Neural cell (in vitro differentiated cells): ENCODE measurements around the gene SPATA9. TPM values are rescaled to one million over a fixed set of nuclear protein-coding genes. Genes with fewer than 3 reads are reported as not detected.

Experiments
- H2AFZ ChIP-seq: fragments of 200-600, 300-800 bp; sonication (generic), shearing (Covaris generic); 2 replicates; pipeline ENCODE4 v1.6.0; 2014; ENCODE audit warnings: low read depth, mild to moderate bottlenecking, antibody characterized with exemption, low read length, moderate library complexity
- H3F3A ChIP-seq: fragments of 200-600 bp; shearing (Covaris generic); 2 replicates; pipeline ENCODE4 v1.6.1; 2016; ENCODE audit warnings: mild to moderate bottlenecking, moderate library complexity, mixed read lengths, antibody characterized with exemption, low read length; ENCODE audit not compliant: insufficient read depth, poor library complexity, severe bottlenecking
- H3K27ac ChIP-seq: fragments of 200-600, 300-800 bp; sonication (generic), shearing (Covaris generic); 2 replicates; pipeline ENCODE4 v1.5.1; 2014; ENCODE audit warnings: mild to moderate bottlenecking, low read length, moderate library complexity
- H3K27me3 ChIP-seq: fragments of 300-800, 200-600 bp; sonication (generic), shearing (Covaris generic); 2 replicates; pipeline ENCODE4 v1.6.0; 2014; ENCODE audit warnings: mild to moderate bottlenecking, low read depth, low read length, moderate library complexity; ENCODE audit not compliant: insufficient read depth
- H3K36me3 ChIP-seq: fragments of 300-800, 200-600 bp; sonication (generic), shearing (Covaris generic); 2 replicates; pipeline ENCODE4 v1.5.1; 2014; ENCODE audit warnings: mild to moderate bottlenecking, antibody characterized with exemption, low read length, moderate library complexity; ENCODE audit not compliant: insufficient read depth
- H3K4me2 ChIP-seq: fragments of 300-800, 200-600 bp; sonication (generic), shearing (Covaris generic); 2 replicates; pipeline ENCODE4 v1.6.0; 2014; ENCODE audit warnings: mild to moderate bottlenecking, low read length
- H3K4me3 ChIP-seq: fragments of 300-800, 200-600 bp; sonication (generic), shearing (Covaris generic); 2 replicates; pipeline ENCODE4 v1.5.1; 2014; ENCODE audit warnings: mild to moderate bottlenecking, low read length, moderate library complexity
- H3K79me2 ChIP-seq: fragments of 200-600 bp; shearing (Covaris generic); replicated peaks from 2 replicates; pipeline ENCODE4 v1.6.0; 2014; ENCODE audit warnings: mild to moderate bottlenecking, low read length, moderate library complexity; ENCODE audit not compliant: insufficient read depth
- H3K9ac ChIP-seq: fragments of 300-800, 200-600 bp; sonication (generic), shearing (Covaris generic); 2 replicates; pipeline ENCODE4 v1.6.1; 2016; ENCODE audit warnings: mild to moderate bottlenecking, low read length, mixed read lengths
- H3K9me2 ChIP-seq: fragments of 200-600 bp; shearing (Covaris generic); 2 replicates; pipeline ENCODE4 v1.6.1; 2016; ENCODE audit warnings: mild to moderate bottlenecking, low read length, mixed read lengths; ENCODE audit not compliant: insufficient read depth
- H3K9me3 ChIP-seq: fragments of 200-600, 300-800 bp; sonication (generic), shearing (Covaris generic); 2 replicates; pipeline ENCODE4 v1.6.1; 2016; ENCODE audit warnings: mild to moderate bottlenecking, mixed run types, low read length, moderate library complexity, mixed read lengths
- H4K20me1 ChIP-seq: fragments of 200-600 bp; shearing (Covaris generic); 2 replicates; pipeline ENCODE4 v1.6.1; 2016; ENCODE audit warnings: mild to moderate bottlenecking, mixed run types; ENCODE audit not compliant: insufficient read depth
- CTCF ChIP-seq: fragments of 450-650 bp; IDR thresholded peaks from 2 replicates; pipeline ENCODE4 v1.5.1; 2014; ENCODE audit warnings: antibody characterized with exemption, mild to moderate bottlenecking, moderate library complexity; ENCODE audit not compliant: poor library complexity, severe bottlenecking
- EP300 ChIP-seq: fragments of 450-650 bp; conservative IDR thresholded peaks from 2 replicates; pipeline ENCODE4 v1.6.1; 2014; ENCODE audit warnings: antibody characterized with exemption, mild to moderate bottlenecking, moderate library complexity; ENCODE audit not compliant: poor library complexity, severe bottlenecking
- EZH2 ChIP-seq: fragments of 200-600, 300-800 bp; shearing (Covaris generic), sonication (generic); IDR thresholded peaks from 2 replicates; pipeline ENCODE4 v1.6.1; 2014; ENCODE audit warnings: antibody characterized with exemption, low read length, borderline replicate concordance, mild to moderate bottlenecking; ENCODE audit not compliant: insufficient read depth, poor library complexity, severe bottlenecking
- MXI1 ChIP-seq: fragments of 450-650 bp; conservative IDR thresholded peaks from 2 replicates; pipeline ENCODE4 v1.6.1; 2014; ENCODE audit warnings: antibody characterized with exemption, mild to moderate bottlenecking; ENCODE audit not compliant: poor library complexity, severe bottlenecking
- POLR2AphosphoS5 ChIP-seq: IDR thresholded peaks from 2 replicates; pipeline ENCODE4 v1.6.1; 2012
- RAD21 ChIP-seq: fragments of 450-650 bp; conservative IDR thresholded peaks from 2 replicates; pipeline ENCODE4 v1.6.1; 2014; ENCODE audit warnings: antibody characterized with exemption, mild to moderate bottlenecking, moderate library complexity
- SMC3 ChIP-seq: fragments of 450-650 bp; conservative IDR thresholded peaks from 2 replicates; pipeline ENCODE4 v1.6.1; 2014; ENCODE audit warnings: antibody characterized with exemption, mild to moderate bottlenecking, moderate library complexity; ENCODE audit not compliant: poor library complexity
- TAF1 ChIP-seq: IDR thresholded peaks from 2 replicates; pipeline ENCODE4 v1.6.1; 2012; ENCODE audit warnings: low read depth
- polyA plus RNA-seq: library from polyadenylated mRNA; depleted of rRNA; stranded (reverse); fragments of >200 nt; gene quantifications from 2 replicates; pipeline ENCODE4 v1.2.3, GENCODE V29; 2014
- TF ChIP-seq, protein P1 (sequence below): IDR thresholded peaks from 2 replicates; pipeline ENCODE4 v1.6.1; 2012; ENCODE audit warnings: borderline replicate concordance

Gene SPATA9
- polyA plus RNA-seq, 1 donor from 2014 or later, result 5.8 TPM

- Histone ChIP-seq H3K4me2 (no peak overlapping the region), H2AFZ (no peak overlapping the region)
These were observed 41.0 kb upstream of the SPATA9 start for GRCh38 chr5:95723632-95724369.

GRCh38 chr5:95721582-95722295 is 38.9 kb upstream of the SPATA9 start:
- Histone ChIP-seq H3K4me3 (no peak overlapping the region), H3K36me3 (no peaks in the 10 kb centered on the region), H3K79me2 (no peaks in the 10 kb centered on the region), H3K9ac (no peak overlapping the region), H3K9me2 (no peaks in the 10 kb centered on the region), H3K27me3 (no peaks in the 10 kb centered on the region), H2AFZ (no peak overlapping the region), H3K9me3 (no peaks in the 10 kb centered on the region), H3K4me2 (no peak overlapping the region), H3K27ac (no peak overlapping the region), H3F3A (no peaks in the 10 kb centered on the region), H4K20me1 (no peaks in the 10 kb centered on the region)
- TF ChIP-seq EZH2 (no peak), RAD21 (no peak), POLR2AphosphoS5 (no peak), CTCF (no peak), SMC3 (no peak)
- TF ChIP-seq, protein P1, sequence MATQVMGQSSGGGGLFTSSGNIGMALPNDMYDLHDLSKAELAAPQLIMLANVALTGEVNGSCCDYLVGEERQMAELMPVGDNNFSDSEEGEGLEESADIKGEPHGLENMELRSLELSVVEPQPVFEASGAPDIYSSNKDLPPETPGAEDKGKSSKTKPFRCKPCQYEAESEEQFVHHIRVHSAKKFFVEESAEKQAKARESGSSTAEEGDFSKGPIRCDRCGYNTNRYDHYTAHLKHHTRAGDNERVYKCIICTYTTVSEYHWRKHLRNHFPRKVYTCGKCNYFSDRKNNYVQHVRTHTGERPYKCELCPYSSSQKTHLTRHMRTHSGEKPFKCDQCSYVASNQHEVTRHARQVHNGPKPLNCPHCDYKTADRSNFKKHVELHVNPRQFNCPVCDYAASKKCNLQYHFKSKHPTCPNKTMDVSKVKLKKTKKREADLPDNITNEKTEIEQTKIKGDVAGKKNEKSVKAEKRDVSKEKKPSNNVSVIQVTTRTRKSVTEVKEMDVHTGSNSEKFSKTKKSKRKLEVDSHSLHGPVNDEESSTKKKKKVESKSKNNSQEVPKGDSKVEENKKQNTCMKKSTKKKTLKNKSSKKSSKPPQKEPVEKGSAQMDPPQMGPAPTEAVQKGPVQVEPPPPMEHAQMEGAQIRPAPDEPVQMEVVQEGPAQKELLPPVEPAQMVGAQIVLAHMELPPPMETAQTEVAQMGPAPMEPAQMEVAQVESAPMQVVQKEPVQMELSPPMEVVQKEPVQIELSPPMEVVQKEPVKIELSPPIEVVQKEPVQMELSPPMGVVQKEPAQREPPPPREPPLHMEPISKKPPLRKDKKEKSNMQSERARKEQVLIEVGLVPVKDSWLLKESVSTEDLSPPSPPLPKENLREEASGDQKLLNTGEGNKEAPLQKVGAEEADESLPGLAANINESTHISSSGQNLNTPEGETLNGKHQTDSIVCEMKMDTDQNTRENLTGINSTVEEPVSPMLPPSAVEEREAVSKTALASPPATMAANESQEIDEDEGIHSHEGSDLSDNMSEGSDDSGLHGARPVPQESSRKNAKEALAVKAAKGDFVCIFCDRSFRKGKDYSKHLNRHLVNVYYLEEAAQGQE, result no peak

More at GRCh38 chr5:95723632-95724369, 41.0 kb upstream of the SPATA9 start:
- no peaks in the 10 kb centered on the region for H3K36me3 ChIP-seq
- no peaks in the 10 kb centered on the region for H3K9me3 ChIP-seq
- no peaks in the 10 kb centered on the region for H3F3A ChIP-seq
- no peak overlapping the region for H3K27ac ChIP-seq
- H3K9ac ChIP-seq, result no peak overlapping the region
- peaks cover 5% of the 10 kb centered on the region for H3K27me3 ChIP-seq
- no peaks in the 10 kb centered on the region for H3K9me2 ChIP-seq
- no peaks in the 10 kb centered on the region for H4K20me1 ChIP-seq
- TF ChIP-seq SMC3 (no peak), RAD21 (no peak), EZH2 (no peak), MXI1 (no peak), EP300 (no peak), CTCF (no peak), TAF1 (no peak), POLR2AphosphoS5 (no peak)
- TF ChIP-seq, protein P1, result no peak
- H3K79me2 ChIP-seq, result no peaks in the 10 kb centered on the region
- H3K4me3 ChIP-seq, result no peak overlapping the region
